ENCODE results near the gene SCN8A. TPM values are rescaled to one million over a fixed set of nuclear protein-coding genes. Genes with fewer than 3 reads are reported as not detected.

The SCN8A gene
- polyA plus RNA-seq, 12 donors = 0.21 to 5.6 (median 0.78) TPM; not detected in 1

- DNase-seq = no peak
These were observed 242.6 kb downstream of the SCN8A start for GRCh38 chr12:51833448-51834227.

DNA sequence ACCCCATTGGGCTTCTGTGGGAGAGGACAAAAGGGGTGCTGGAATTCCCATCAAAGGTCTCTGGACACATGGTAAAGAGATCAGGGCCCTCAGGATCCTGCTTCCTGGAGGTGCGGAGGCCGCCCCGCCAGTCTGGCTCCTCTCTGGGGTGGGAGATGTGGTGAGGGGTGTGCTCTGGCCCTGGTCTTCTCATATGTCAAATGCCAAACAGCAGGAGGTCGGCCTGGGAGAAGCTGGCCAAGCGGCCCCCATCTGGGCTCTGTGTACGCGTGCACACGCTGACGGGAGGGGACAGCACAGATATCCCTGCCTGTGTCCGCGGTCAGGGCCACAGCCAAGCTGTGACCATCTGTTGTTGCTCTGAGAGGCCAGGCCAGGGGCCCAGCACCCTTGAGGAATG, 243.4 kb downstream of the SCN8A start:
- DNase-seq = no peak

DNA sequence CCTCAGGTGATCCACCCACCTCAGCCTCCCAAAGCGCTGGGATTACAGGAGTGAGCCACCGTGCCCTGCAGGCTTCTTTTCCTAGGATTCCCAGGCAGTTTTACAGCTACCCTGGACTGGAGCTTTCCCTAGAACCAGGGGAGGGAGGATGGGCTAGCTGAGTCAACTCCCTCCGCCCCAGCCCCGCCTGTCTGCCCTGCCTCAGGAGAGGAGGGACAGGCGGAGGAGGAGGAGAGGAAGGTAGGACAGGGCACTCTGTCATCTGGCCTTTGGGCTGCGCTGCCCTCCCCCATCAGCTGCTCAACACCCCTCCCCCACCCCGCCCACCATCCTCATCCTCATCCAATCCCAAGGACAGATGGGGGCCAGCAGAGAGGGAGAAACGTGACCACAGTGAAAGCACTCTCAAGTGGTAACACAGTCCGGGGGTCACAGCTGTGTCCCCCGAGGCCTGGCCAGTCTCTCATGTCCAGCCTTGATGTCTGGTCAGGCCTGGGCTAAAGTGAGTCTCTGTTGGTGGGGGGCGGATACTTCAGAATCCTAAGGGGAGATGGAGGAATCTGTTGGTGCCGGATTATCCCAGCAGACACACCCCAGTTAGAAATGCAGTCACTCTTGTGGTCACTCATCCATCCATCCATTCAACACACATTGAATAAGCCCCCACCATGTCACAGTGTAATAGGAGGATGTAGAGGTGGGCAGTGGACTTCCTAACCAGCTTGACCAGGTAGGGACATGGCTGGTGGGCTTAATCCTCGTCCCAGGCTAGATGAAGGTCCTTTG, 245.2 kb downstream of the SCN8A start:
- no peak for DNase-seq

GRCh38 chr12:51836827-51837173, 245.8 kb downstream of the SCN8A start:
- DNase-seq = no peak

DNA sequence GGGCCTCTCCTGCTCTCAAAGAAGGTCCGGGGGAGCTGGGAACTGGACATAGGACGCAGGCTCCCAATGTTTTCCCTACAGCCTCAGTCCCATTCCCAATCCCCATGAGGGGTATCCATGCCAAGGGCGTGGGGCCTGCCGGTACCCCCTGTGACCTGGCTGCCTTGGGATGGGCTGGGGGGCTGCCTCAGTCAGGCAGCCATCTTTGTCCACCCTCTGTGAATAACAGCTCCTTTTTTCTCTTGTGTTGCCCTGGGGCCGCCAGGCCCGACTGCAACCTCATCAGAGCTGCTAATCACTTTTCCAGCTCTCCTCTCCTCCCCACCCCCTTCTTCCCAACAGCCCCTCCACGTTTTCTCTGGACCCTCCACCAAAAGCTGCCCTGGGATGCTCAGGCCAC, 246.3 kb downstream of the SCN8A start:
- DNase-seq = no peak

- no peak for DNase-seq
These were observed 247.0 kb downstream of the SCN8A start for GRCh38 chr12:51838036-51838435.

GRCh38 chr12:51838762-51839161, 247.7 kb downstream of the SCN8A start:
- DNase-seq = no peak

- no peak for DNase-seq
These were observed 248.4 kb downstream of the SCN8A start for GRCh38 chr12:51839310-51839947.

GRCh38 chr12:51840966-51841365, 249.9 kb downstream of the SCN8A start:
- DNase-seq = no peak

DNA sequence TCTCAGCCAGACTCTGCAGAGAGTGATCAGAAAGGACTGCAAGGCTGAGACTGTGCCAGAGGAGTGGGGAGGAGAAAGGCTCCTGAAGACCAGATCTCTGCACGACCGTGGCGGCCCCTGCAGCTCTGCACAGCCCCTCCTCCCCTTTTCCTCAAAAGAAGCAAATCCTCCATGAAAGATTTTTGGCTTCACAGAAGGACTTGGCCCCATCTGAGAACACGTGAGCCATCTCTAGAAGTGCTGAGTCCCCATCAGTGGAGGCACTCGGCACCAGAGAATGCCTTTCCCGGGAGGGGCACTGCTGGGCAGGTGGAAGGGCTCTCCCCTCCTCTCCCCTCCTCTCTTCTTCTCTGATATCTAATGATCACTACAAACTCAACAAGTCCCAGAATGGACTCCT, 250.7 kb downstream of the SCN8A start:
- DNase-seq = no peak

DNA sequence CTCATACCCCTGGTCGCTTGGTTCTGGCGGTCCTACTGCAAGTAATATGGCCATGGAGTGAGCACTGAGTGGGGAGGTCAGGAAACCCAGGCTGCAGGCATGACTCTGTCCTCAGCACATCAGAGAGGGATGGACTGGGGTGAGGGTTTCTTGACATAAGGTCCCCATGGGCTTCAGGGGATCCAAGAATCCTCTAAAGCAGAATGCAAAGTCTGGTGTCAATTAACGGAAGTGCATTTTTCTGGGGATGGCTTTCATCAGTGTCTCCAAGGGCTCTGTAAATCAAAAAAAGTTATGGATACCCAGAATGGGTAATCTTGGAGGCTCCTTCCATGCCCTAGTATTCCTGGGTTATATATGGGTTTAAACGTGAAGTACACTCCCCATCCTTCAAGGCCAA, 253.8 kb downstream of the SCN8A start:
- DNase-seq = no peak

GRCh38 chr12:51845482-51845881, 254.4 kb downstream of the SCN8A start:
- DNase-seq = no peak

DNA sequence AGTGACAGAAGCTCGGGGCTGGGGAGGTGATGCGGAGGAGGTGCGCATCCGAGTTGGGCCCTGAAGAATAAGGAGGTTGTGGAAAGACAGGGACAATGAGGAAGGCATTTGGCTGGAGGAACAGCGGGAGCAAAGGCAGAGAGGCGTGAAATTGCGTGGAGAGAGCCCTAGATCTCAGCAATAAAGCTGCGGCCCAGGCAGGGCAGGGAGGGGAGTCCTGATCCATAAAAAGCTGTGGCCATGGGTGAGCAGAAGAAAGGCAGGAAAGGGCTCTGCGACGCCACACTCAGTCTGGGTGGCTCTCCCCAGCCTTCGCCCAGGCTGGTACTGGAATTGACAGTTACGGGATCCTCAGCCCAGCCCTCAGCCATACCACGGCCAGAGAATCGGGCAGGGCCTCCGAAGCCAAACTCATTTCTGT, 255.2 kb downstream of the SCN8A start:
- DNase-seq = no peak

DNA sequence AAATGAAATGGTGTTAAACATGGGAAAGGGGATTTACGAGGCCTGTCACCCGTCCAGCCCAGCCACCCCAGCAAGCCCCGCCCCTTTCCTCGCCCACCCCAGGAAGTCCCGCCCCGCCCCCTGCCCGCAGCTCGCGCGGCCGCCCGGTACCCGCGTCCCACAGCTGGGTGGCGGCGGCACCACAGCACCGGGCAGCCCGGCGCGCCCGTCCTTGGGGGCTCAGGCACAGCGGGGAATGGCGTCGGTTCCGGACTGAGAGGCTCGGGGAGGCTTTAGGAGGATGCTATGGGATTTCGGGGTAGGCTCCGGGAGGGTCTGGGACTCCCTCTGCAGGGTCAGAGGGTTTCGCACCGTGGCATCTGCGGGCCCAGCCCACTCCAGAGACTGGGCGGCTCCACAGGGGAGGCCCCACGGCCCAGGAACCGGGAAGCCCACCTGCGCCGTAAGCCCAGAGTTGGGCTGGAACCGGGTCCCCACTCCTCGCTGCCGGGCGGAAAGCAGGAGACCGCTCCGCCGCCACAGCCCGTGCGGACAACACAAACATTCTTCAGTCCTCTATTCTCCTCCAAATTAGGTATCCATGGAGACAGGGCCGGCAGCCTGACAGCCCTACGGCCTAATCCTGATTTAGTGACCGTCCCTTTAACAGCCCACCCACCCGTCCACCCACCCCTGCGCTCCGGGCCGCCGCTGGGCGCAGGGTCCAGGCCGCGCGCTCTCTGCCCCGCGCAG, 256.0 kb downstream of the SCN8A start:
- peak; percentile 49 for DNase-seq

DNA sequence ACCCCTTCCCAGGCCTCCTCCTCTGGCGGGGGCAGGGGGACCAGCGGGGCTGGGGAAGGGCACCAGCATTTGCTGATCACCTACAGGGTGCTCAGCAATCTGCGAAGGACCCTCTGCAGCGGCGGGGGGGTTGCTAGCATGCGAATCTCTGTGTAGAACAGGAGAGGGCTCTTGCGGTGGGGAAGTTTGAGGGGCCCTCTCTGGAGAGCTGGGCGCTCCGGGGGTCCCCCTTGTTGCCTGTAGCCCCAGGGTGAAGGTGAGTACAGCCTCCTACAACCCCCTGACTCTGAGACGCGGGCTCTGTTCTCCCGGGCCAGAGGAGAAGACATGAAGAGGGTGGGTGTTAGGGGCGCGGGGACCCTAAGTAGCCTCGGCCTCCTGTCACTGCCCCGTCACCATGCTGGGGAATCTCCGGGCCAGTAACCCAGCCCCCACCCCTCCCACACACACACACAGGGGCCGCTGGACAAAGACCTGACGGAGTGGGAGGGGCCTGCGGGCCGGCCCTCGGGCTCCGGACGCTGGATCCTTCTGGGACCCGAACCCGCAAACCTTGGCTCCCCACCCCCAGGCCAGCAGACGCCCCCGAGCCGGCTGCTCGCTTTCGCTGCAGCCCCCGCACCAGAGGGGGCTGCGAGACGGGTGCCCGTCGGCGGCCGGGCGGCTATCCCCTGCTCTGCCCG, 256.8 kb downstream of the SCN8A start:
- DNase-seq = no peak

DNA sequence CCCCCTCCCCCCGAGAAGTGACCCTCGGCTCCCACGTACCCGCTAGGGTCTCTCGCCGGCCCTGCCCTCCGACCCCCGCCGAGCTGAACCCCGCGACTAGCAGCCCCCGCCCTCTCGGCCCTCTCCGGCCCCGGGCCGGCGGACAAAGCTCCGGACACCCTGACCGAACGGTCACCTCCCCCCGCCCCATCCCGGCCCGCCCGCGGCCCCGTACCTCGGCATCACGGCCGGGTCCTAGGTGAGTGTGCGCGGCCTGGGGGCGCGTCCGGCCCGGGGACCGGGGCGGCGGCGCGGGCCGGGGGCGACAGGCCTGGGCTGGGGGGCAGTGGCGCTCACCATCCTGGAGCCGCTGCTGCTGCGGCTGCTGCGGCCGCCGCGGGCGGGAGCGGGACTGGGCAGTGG, 257.3 kb downstream of the SCN8A start, which contains the start of gene FIGNL2:
FIGNL2 (minus strand) TSS at position 393 of the 402 bp plus-strand sequence. CDS start 26,305 bp downstream, outside the sequence.
- no peak for DNase-seq

GRCh38 chr12:51848841-51849735, 258.1 kb downstream of the SCN8A start:
- DNase-seq = no peak

DNA sequence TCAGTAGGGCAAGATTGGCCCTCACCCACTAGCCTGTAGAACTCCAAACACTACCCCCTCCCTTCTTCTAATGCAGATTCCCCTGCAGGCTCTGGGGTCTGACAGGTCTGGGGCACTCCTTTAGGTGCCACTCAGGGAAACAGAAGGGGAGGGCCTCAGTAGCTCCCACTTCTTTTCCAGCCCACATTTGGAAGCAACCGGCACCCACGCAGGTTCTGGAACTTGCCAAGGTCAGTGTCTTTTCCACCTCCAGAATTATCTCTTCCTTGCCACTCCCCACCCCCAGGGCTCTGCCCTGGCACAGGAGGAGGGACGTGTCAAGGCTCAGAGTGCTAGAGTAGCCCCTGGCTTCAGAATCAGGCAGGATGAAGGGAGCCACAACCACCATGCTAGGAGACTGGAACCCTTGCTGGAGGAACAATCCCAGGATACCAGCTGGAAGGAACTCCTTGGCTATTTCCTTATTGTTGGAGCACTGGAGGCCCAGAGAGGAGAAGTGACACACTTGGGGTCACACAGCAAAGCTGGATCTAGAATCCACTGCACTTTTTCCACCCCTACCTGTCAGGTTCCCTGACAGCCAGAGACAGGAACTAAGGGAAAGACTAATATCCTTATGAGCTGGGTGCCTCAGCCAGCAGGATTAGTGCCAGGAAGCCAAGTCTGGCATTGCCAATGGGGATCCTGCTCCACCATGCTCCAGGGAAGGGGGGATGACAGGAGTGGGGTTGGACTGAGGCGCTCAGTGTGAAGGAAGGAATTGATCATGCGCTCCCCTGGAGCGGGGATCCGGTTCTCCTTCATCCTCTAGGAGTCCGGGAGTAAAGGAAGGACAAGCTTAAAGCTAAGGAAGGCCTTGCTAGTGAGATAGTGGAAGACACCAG, 259.3 kb downstream of the SCN8A start:
- DNase-seq = no peak

GRCh38 chr12:51850965-51851299, 259.9 kb downstream of the SCN8A start:
- DNase-seq = no peak

All from muscle of arm (tissue), 12 donors.